OCI-M2 (cell line): ENCODE results near the gene MTF1.
"Not testable (repeated sequence)": the region's sequence is repeated elsewhere in the genome, so short reads cannot be mapped to it uniquely, and the experiment has no call there.

ENCODE experiments used
- DNase-seq: peaks from one replicate; lab custom pipeline; 2025; ENCODE audit not compliant: unreplicated experiment; lab: John Stamatoyannopoulos, UW

The MTF1 gene

GRCh38 chr1:37794372-37795339 lies 64.7 kb downstream of the MTF1 start:
- DNase-seq: no peak

GRCh38 chr1:37793773-37794371 lies 65.5 kb downstream of the MTF1 start, which contains the start of gene MANEAL:
TSS of gene MANEAL (plus strand) at chr1:37793847. CDS start at chr1:37794183, 336 bp downstream.
- no peak for DNase-seq

GRCh38 chr1:37792943-37793686 lies 66.3 kb downstream of the MTF1 start:
- DNase-seq: no peak

- DNase-seq: no peak
These were observed 76.9 kb downstream of the MTF1 start for GRCh38 chr1:37782491-37782890.

- DNase-seq: no peak
These were observed 80.7 kb downstream of the MTF1 start for GRCh38 chr1:37778654-37779053.

GRCh38 chr1:37776946-37777516 lies 82.4 kb downstream of the MTF1 start:
- no peak for DNase-seq

GRCh38 chr1:37771440-37771839 lies 88.0 kb downstream of the MTF1 start:
- not testable (repeated sequence) for DNase-seq

- DNase-seq: no peak
These were observed 91.9 kb downstream of the MTF1 start for GRCh38 chr1:37767488-37767887.

GRCh38 chr1:37765916-37766664 lies 93.3 kb downstream of the MTF1 start:
- DNase-seq: no peak

GRCh38 chr1:37764888-37765441 lies 94.4 kb downstream of the MTF1 start, which contains the start of gene EPHA10:
TSS of gene EPHA10 (minus strand) at chr1:37765120. CDS start at chr1:37765066, 54 bp downstream.
- no peak for DNase-seq

- no peak for DNase-seq
These were observed 95.0 kb downstream of the MTF1 start for GRCh38 chr1:37764414-37764825.

GRCh38 chr1:37763791-37764413 lies 95.5 kb downstream of the MTF1 start:
- DNase-seq: no peak

- no peak for DNase-seq
These were observed 96.9 kb downstream of the MTF1 start for GRCh38 chr1:37762516-37762915.

GRCh38 chr1:37761416-37762095 lies 97.8 kb downstream of the MTF1 start:
- no peak for DNase-seq
